OCI-LY1 (cell line): ENCODE data around the gene RTP1.

Source experiments
- EZH2 ChIP-seq: fragments of 200-600 bp; sonication (generic), shearing (Covaris generic); IDR thresholded peaks from 2 replicates; pipeline ENCODE4 v1.8.0; 2017; ENCODE audit warnings: borderline replicate concordance, mixed run types, mild to moderate bottlenecking, antibody characterized with exemption, low read length, moderate library complexity, mixed read lengths
- TF ChIP-seq, protein P1 (sequence below): fragments of 200-600 bp; sonication (generic), shearing (Covaris generic); IDR thresholded peaks from 2 replicates; pipeline ENCODE4 v1.5.1; 2017; ENCODE audit warnings: mild to moderate bottlenecking, antibody characterized with exemption, low read length, moderate library complexity, mixed read lengths

DNA sequence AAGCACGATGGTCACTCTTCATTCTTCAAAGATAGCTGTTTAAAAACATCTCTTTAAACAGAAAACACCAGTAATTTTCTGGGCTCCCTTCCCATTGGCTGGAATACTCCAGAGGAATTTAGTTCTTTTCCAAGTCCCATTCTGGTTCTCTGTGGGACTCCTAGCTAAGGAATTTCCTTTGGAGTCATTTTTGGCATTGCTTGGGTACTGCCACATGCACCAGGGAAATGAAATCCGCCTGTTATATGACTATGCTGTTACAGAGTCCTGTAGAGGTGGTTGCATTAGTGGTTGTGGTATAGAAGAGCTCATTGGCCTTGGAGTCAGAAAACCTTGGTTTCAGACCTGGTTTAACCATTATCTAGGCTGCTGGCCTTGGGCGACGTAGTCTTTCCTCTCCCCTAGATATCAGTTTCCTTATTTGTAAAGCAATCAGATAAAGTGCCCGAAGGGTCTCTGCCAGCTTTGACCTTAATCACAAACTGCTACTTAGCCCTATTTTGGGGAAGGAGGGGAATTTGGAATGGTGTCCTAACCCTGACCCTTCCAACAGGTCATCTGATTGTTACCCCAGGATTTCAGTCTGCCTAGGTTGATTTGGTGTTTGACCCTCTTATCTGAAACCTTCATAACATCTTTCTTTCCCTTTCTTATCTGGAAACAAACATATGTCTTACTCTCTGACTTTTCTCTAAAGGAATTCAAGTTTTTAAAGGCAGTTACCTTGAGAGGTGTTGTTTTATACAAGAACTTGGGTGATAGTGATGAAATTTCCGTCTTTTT lies 13.4 kb downstream of the RTP1 start:
- no peak for TF ChIP-seq EZH2
- TF ChIP-seq, protein P1, sequence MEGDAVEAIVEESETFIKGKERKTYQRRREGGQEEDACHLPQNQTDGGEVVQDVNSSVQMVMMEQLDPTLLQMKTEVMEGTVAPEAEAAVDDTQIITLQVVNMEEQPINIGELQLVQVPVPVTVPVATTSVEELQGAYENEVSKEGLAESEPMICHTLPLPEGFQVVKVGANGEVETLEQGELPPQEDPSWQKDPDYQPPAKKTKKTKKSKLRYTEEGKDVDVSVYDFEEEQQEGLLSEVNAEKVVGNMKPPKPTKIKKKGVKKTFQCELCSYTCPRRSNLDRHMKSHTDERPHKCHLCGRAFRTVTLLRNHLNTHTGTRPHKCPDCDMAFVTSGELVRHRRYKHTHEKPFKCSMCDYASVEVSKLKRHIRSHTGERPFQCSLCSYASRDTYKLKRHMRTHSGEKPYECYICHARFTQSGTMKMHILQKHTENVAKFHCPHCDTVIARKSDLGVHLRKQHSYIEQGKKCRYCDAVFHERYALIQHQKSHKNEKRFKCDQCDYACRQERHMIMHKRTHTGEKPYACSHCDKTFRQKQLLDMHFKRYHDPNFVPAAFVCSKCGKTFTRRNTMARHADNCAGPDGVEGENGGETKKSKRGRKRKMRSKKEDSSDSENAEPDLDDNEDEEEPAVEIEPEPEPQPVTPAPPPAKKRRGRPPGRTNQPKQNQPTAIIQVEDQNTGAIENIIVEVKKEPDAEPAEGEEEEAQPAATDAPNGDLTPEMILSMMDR = no peak
